Retinal pigment epithelial cell (primary cell): ENCODE data around the gene PIM1.
"Not testable (repeated sequence)": the region's sequence is repeated elsewhere in the genome, so short reads cannot be mapped to it uniquely, and the experiment has no call there.

Experiments used
- DNase-seq: peaks from one replicate; pipeline ENCODE4 v3.0.0-alpha.2; 2010; ENCODE audit warnings: low read depth
- H3K4me3 ChIP-seq: 2 replicates; pipeline ENCODE4 v1.5.1; 2011; ENCODE audit warnings: mild to moderate bottlenecking, low read length, control low read depth, moderate library complexity
- TF ChIP-seq, protein P1 (sequence below): conservative IDR thresholded peaks from 2 replicates; pipeline ENCODE4 v1.5.1; 2011; ENCODE audit warnings: low read depth, low read length, control low read depth, inconsistent platforms

PIM1 gene

DNA sequence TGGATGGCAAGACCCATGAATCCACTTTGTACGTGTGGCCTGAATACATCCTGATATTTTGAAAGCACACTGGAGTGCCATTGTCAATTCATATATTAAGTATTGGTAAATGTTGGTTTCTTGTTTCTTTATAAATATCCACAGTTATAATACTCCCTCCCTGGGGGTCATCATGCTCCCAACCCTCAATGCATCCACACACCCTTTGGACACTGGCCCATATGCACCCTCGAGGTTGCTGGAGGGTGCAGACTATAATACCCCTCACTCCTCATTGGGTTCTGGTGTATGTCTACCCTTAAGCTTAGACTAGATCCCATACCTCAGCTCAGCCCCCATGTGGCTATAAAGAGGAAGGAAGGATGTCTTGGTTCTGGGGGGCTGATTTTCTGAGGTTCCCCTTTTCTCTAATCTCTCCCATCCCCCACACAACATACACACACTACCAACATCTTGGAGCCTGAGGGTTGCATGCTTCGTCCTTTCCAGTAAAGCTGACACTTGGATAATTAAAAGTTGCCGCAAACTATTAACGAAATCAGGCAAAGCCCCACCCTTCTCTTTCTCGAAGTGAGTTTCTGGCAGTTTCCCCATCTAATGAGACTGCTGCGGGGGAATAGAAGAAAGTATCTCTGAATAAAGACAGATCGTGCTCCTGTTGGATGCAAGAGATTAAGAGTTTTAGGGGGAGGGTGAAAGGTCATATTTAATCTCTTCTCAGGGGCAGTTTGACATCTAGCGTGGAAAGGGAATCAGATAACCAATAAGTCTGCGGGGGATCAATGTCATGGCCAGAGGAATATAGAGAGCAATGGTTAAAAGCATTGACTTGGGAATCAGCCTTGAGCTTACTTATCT lies 7.4 kb downstream of the PIM1 start:
- TF ChIP-seq, protein P1, sequence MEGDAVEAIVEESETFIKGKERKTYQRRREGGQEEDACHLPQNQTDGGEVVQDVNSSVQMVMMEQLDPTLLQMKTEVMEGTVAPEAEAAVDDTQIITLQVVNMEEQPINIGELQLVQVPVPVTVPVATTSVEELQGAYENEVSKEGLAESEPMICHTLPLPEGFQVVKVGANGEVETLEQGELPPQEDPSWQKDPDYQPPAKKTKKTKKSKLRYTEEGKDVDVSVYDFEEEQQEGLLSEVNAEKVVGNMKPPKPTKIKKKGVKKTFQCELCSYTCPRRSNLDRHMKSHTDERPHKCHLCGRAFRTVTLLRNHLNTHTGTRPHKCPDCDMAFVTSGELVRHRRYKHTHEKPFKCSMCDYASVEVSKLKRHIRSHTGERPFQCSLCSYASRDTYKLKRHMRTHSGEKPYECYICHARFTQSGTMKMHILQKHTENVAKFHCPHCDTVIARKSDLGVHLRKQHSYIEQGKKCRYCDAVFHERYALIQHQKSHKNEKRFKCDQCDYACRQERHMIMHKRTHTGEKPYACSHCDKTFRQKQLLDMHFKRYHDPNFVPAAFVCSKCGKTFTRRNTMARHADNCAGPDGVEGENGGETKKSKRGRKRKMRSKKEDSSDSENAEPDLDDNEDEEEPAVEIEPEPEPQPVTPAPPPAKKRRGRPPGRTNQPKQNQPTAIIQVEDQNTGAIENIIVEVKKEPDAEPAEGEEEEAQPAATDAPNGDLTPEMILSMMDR = peak; percentile 14
- no peak overlapping the region for H3K4me3 ChIP-seq
- DNase-seq = no peak

- TF ChIP-seq, protein P1 = no peak
- H3K4me3 ChIP-seq = no peak overlapping the region
- DNase-seq = no peak
Measured at GRCh38 chr6:37177935-37178517, 8.1 kb downstream of the PIM1 start.

- no peak for DNase-seq
- TF ChIP-seq, protein P1 = no peak
- H3K4me3 ChIP-seq = no peak overlapping the region
Measured at GRCh38 chr6:37180075-37180474, 10.1 kb downstream of the PIM1 start.

- DNase-seq, H3K4me3 ChIP-seq: not testable (repeated sequence)
Measured at GRCh38 chr6:37180610-37181009, 10.7 kb downstream of the PIM1 start.

- DNase-seq = no peak
- TF ChIP-seq, protein P1 = no peak
- H3K4me3 ChIP-seq = no peak overlapping the region
Measured at GRCh38 chr6:37182736-37183590, 13.0 kb downstream of the PIM1 start.

DNA sequence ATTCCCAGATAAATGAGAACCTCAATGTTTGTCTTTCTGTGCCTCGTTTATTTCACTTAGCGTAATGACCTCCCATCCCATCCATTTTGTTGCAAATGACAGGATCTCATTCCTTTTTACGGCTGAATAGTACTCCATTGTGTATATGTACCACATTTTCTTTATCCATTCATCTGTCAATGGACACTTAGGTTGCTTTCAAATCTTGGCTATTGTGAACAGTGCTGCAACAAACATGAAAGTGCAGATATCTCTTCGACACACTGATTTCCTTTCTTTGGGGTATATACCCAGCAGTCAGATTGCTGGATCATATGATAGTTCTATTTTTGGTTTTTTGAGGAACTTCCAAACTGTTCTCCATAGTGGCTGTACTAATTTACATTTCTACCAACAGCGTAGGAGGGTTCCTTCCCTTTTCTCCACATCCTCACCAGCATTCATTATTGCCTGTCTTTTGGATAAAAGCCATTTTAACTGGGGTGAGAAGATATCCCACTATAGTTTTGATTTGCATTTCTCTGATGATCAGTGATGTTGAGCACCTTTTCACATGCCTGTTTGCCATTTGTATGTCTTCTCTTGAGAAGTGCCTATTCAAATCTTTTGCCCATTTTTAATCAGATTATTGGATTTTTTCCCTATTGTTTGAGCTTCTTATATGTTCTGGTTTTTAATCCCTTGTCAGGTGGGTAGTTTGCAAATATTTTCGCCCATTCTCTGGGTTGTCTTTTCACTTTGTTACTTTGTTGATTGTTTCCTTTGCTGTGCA lies 16.2 kb downstream of the PIM1 start:
- DNase-seq, H3K4me3 ChIP-seq: not testable (repeated sequence)

DNA sequence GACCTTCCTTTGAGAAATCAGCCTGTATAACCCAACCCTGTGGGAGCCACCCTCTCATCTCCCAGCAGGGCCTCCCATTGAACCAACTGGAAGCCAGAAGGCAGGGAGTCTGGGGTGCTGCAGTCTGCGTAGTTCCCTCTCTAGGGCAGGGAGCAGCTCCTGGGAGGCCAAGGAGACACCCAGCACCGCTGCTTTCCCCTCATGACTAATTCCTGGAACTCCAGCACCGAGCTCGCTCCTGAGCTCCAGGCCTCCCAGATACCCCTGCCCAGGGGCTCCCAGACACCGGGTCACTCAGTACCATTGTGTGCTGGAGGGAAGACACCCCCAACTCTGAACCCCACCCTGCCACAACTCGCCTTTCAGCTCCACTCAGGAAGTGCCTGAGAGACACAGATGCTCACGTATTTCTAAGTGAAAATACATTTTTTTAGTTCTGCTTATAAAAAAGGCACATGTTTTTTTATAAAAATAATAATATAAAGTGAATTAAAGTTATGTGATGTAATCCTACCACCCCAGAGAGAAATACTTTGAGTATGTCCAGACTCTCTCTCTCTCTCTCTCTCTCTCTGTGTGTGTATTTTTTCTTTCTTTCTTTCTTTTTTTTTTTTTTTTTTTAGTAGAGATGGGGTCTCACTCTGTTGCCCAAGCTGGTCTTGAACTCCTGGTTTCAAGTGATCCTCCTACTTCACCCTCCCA lies 17.5 kb downstream of the PIM1 start:
- no peak overlapping the region for H3K4me3 ChIP-seq
- no peak for DNase-seq
- TF ChIP-seq, protein P1 = no peak
